HG02759 (cell line): ENCODE measurements around the gene ICE1.
A peak's percentile ranks its signal among the peaks of the same experiment; 100 is the strongest.
"Not testable (repeated sequence)": the region's sequence is repeated elsewhere in the genome, so short reads cannot be mapped to it uniquely, and the experiment has no call there.

ENCODE experiments used
- ATAC-seq: cut with Tn5 transposase; IDR thresholded peaks from one replicate; pipeline ENCODE4 v1.9.1; 2021; ENCODE audit warnings: mild to moderate bottlenecking, moderate library complexity; ENCODE audit not compliant: unreplicated experiment

ICE1 gene, protein sequence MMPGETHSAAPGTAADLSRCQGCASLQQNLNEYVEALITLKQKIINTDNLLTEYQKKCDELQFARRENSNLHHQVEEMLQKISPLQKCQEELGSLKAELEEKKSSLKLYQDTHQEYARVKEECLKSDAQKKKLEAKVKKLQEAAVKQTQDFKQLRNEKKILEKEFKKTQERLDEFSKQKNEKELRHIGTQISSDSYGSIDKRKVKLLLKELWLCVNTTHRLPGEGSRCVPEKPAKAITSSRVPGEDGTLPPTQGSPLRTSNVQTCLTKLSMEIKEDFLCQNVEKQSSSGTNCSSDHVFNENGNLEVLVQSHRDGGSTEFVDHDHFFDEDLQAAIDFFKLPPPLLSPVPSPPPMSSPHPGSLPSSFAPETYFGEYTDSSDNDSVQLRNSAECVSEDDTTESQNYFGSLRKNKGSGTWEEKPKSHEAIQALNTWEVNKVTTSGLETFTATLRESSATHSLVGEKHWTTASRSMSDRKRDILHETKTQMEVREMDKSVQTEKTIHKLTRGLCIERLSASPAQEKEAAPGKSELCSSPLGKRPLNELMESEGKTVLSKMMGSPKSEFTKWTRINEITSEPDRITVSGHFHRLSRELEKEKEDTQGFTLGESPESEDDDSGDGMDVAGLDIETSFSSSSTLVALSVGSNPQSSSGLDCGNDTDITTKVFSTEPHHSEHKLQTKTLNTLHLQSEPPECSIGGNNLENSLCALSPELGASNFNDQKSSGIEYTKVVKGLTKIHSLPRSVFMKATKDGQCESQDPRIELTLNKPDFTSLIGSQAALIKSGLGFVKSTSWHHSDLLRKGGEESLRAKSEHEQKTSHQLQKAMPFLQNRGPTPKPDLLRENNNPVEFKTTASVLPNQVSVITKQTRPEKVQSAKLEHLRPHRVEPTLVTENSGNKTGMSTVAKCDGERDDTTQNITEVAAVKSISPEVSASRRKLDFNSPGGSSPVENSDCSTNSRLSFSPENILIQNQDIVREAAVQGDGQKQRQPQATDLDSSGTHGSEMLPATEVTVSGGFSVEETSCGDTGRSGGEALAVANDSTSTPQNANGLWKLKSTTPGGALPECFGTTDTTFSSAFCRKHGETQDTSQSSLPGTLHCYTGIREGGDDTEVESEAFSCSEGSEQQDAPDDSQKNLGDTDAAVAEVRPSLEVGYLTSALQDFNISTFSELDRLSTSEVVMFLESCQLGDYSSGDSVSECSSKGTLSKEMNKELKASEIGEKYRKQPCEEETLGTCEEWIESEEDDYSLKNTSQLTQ (N-terminal part only)

DNA sequence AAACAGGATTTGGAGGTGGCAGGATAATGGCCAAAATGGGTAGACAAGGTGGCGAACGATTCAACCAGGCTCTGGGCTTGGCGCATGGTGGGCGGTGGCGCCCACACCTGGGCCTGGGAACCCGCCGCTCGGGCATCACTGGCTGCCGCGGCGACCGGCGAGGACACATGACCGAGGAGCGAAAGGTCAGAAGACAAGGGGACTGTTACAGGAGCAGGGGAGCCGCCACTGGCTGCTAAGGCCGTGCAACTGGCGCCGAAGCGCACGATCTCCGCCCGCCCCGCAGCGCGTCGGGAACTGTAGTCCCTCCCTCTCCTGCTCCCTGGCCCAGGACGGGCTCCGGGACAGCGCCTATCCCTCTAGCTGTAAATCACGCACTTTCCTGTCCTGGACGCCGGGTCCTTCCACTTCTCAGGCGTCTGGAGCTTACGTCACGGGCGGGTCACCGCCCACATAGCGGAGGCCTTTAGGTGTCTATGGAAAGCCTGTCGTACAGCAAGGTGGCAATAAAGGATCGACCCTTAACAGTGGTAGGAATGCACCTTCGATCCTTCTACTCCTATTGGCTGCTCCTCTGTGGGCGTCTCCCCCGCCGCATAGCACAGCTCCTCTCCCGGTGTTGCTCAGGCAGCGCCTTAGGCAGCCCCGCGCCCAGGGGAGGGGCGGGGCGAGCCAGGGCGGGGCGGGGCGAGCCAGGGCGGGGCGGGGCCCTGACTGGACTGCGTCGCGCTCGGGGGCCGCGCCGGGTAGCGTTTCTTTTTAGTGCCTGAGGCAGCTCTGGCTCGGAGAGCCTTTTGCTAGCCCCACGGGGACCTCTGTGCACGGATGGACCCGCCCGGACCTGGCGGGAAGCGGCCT is at the start of gene ICE1:
ICE1 (plus strand) TSS at position 717 of the 858 bp plus-strand sequence. CDS start 239 bp downstream, outside the sequence.
- ATAC-seq, result peak; percentile 79

DNA sequence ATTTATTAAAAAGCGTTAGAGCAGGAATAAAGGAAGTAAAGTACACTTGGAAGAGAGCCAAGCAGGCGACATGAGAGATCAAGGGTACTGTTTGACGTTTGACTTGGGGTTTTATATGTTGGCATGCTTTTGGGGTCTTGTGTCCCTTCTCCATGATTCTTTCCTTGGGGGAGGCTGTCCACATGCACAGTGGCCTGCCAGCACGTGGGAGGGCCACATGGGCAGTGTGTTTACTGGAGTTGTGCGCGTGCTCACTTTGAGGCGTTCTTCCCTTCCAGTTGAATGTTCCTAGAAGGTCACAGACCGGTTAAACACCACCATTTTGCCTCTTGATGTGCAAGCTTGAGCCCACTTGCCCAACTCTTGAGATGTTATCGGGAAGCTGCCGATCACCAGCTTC is 49.5 kb upstream of the ICE1 start:
- no peak for ATAC-seq

DNA sequence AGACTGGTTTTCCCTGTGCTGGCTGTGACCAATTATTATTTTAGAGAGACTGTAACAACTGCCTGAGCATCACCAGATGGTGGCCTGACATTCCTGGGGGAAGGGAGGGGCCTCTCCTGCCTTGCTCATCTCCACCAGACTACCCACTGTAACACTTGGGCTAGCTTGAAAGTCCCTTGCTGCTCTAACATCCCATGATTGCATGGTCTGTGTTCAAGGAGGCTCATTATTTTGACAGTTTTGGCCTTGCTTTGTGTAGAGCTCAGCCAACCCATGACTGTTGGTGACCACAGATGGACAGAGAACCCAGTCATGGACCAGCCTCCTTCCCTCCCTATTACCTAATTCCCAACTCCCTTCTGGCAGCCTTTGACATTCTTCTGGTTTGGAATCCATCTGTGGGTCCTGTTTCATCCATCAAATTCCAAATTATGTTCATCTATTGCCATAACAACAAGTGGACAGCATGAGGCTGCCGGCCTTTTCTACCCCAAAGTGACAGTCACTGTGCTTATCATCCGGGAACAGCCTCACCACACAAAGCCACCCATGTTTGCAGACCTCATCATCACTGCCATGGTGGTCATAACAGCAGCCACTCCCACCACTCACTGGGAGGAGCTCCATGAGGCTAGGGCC is 49.0 kb upstream of the ICE1 start:
- no peak for ATAC-seq

DNA sequence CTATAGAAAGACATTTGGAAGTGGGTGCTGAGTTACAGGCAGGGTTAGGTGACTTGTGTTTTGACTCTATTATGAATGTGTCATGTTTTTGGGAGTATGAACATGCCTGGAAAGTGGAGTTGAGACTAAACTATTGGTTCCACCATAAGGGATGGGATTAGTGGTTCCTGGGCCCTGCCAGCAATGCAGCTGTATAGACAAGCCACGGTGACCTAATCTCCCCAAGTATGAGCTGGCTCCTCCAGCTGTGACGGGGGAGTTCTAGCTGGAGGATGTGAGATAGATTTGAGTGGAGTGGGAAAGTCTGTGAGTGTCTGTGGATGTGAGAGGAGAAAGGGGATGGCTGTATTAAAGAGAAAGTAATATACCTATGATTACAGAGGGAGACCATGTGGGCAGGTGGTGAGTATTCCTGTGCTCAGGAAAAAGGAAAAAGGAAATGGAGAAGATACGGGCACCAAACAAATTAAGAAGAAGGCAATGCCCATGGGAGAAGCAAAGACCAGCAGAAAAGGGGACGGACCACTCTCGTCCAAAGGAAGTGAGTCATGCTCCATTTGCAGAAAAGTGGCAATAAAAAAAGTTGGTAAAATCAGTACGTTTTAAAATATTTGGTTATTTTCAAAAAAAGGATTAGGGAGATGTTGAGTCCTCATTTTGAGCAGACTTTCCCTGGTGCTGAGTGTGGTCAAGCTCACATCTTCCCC is 48.3 kb upstream of the ICE1 start:
- no peak for ATAC-seq

DNA sequence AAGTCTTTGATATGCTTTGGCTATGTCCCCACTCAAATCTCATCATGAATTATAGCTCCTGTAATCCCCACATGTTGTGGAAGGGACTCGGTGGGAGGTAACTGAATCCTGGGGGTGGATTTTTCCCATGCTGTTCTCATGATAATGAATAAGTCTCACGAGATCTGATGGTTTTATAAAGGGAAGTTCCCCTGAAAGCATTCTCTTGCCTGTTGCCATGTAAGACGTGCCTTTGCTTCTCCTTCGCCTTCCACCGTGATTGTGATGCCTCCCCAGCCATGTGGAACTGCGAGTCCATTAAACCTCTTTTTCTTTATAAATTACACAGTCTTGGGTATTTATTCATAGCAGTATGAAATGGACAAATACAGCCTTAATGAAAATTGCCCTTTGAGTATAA is 44.7 kb upstream of the ICE1 start:
- no peak for ATAC-seq

DNA sequence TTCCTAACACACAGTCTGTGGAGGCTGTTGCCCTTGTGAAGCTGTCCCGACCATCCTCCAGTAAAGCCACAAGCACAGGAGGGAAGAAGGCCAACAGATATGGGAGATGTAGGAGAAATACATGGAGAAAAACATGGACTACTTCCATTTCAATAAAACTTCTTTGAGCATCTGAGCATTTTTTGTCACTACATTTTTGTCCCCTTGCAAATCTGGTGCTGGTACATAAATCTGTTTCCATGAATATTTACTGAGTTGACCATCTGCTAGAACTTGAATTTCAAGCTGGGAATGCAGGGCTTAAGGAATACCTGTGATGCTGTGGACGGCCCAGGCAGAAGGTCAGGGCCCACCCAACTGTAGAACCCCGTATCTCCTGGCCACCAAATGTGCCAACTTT is 43.9 kb upstream of the ICE1 start:
- ATAC-seq, result no peak

DNA sequence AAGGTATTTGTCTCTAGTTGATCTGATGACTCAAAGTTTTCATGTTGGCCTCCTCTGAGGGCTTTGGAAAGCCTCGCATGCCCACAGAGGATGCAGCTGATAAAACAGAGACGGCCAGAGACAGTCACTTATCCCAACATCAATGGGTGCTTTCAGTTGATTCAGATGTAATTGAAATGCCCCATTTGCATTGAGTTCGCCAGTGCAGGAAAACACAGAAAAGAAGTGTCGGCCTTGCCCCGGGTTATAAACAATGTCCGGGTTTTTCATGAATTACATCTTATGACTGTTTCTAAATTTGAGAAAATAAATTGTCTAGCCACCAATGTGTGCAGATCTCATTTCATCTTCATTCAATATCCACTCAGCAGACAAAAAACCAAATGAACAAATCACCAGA is 42.2 kb upstream of the ICE1 start:
- no peak for ATAC-seq

DNA sequence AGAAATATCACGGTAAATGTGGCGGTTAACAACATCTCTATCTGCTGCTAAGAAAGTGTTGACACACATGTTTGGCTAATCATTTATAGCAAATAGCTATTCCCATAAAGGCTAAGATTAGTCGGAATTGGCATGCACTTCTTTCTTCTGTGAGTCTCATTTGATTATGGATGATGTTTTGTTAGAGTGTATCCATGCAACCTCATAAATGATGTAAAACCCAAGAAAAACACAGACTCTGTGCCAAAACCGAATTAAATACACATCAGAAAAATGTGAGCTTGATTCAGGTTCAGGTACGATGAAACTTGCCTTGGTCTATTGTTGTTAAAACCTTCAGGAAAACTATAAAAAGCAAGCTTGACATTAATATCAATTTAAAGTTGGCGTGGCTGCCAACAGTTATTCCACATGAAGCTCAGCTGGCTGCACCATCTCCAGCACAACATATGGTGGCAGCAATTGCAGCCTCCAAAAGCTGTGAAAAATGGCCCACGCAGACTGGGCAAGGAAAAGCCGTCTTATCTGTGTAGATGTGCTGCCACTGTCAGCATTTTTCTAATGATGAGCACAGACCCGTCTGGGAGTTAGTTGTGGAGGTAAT is 41.1 kb upstream of the ICE1 start:
- ATAC-seq, result no peak

DNA sequence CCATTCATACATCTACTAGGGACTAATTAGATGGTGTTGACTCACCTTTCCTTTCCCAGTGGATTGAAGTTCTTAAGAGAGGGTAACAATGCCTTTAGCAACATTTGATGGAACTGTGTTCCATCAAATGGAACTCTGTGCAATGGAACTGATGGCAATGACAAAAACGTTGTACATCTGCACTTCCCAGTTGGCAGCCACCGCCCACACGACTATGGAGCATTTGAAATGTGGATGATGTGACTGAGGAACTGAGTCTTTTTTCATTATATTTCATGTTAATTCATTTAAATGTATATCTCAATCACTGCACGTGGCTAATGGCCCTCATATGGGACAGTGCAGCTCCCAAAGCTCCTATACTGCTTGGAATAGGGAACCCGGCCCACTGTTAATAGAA is 39.0 kb upstream of the ICE1 start:
- ATAC-seq, result no peak

DNA sequence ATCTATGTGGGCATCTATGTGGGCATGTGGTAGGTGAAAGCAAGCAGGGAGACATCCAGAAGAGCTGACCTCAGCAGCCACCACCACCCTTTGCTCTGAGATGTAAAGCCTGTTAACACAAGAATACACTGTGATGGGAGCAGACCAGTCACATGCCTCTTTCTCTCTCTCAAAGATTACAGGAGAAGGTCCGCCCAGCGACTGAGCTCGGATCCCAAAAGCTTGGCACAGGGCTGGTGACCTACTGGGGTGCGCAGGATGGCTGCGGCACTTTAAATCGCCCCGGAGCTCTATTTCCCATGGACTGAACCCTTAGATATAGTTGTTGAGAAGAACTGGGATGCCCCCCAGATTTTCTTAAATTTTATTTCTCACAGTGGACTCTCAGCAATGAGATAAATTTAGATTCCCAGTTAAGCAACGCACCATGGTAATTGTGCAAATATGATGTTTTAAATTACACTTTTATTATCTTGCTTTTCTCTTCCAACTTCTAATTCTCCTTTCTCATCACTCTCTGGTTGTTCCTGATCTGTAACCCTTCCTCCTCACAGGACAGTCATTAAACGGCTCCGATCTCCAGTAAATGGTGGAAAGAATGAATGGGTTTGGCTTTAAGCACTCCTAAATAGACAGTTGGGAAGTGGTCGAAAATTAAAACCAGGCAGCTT is 37.7 kb upstream of the ICE1 start:
- no peak for ATAC-seq

DNA sequence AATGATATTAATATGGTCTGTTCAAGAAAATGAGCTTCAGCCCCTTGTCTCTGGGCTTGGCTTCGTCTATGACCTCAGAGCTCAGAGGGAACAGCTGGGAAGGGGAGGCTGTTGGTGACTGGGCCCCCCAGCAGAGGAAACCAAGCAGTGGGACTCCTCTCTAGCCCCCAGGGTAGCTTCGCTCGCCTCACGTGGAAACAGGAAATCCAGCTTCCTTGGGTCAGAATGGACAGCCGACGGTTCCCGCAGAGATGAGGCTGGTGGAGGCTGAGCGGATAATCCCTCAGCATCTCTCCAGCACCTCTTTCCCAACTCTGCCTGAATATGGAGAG is 37.2 kb upstream of the ICE1 start:
- no peak for ATAC-seq

DNA sequence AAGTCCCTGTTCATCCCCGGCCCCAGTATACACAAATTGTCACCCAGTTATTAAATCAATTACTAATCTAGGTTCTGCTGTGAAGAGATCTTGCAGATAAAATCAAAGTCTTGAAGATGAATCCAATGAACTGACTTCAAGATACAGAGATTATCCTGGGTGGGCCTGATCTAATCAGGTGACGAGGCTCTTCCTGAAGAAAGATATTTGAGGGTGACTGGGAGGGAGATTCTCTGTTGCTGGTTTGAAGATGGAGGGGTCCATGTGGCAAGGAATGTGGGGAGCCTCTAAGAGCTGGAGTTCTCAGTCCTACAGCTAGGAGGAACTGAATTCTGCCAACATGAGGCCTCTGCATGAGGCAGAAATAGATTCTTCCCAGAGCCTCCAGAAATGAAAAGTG is 36.1 kb upstream of the ICE1 start:
- no peak for ATAC-seq

DNA sequence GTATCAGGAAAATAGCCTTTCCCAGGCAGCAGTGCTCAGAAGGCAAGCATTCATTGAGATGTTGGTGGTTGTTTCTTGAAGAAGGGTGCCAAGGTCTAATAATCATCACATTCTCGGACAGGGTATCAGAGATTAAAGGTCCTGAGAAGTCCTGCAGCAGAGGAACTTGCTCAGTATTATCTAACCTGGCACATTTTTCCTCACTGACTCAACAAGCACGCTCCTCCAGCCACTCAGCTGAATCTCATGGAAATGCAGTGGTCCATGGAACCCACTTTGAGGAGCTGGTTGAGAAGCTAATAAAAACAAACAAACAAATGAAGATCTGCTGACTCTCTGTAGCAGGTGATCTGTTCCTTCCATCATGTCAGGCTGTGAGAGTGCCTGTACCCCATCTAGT is 35.3 kb upstream of the ICE1 start:
- ATAC-seq, result no peak

DNA sequence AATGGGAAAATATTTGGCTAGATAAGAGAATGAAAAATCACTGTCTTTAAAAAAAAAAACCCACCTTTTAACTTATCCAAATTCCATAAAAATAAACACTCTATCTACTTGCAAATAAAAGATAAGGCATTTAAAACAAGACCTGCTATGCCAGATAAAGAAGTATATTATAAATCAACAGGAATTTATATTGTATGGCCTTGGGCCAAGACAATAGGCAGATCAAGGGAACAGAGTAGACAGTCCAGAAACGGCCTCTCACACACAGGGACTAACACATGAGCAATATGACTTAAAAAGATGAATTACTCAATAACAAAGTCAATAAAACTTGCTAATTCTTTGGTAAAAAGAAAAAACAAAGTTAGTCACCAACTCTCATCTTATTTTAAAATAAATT is 34.7 kb upstream of the ICE1 start:
- no peak for ATAC-seq

DNA sequence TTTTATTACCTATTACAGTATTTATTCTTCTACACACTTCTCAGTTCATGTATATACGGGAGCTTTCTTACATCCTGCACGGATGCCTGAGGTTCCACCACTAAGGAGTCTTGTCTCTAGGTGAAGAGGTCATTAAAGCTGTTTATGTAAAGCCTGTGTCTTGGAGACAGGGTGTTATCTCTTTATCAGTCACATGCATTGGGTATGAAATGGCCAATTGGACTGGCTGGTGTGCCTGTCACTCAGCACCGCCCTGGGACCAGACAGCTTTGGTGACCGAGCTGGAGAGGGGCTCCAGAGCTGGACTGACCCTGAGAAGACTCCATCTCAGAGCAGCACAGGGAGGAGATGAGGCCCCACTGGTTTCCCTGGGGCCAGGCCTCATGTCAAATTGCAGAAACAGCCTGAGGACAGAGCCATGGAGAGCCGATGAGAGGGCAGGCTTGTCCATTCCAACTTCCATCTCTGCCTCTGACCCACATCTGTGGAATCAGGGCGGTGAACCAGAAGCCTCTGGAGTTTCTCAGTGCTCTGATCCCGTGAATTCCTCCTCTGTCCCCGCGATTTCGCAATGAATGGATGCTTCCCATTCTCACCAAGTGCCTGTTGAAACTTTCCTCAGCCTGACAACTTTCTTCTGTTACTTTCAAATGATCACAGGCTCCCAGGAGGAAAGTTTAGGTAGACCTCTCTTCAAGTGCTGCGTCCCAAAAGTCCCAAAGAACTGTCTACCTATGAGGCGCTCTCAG is 32.2 kb upstream of the ICE1 start:
- ATAC-seq, result not testable (repeated sequence)

DNA sequence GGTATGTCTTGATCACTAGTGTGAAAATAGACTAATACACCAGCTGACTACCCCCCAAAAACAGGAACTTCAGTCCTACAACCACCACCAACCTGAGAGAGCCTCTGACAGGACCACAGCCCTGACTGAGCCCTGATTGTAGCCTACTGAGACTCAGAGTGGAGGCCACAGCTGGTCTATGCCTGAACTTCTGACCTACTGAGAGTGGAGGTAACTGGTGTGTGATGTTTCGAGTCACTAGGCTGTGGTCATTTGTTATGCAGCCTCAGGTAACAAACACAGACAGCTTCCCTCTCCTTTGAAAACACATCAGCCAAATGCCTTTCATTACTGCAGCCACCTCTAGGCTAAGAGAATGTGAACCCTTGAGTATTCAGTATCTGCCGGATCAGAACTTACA is 30.0 kb upstream of the ICE1 start:
- not testable (repeated sequence) for ATAC-seq

DNA sequence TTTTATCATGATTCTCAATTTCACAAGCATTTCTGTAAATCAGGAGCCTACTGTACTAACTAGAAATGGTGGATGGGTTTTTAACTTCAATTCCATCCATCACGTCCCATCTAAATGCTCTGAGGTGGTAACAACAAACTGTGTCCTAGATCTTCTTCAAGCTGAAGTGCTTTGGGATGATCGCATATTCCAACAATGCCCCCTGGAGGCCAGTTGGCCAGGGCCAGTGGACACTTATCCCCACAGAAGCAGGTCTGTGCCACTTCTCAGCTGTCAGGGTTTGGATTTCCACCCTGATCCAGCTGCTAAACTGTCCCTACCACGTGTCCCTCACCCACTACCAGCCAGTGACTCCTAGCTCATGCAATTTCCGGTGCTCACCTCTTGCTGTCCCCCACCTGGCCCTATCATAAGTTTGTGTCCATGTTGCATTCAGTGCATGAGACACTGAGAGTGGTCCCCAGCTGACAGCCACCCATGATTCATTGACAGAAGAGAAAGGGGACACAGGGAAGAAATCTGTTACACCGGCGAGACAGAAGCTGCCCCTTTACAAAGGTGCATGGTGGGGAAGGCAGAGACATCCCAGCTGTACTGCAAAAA is 28.0 kb upstream of the ICE1 start:
- ATAC-seq, result not testable (repeated sequence)
